ENCODE measurements around the gene PRDX5. TPM values are rescaled to one million over a fixed set of nuclear protein-coding genes. Genes with fewer than 3 reads are reported as not detected.
A peak's percentile ranks its signal among the peaks of the same experiment; 100 is the strongest.

PRDX5 gene
- total RNA-seq, 1 experiment from 2014 or later, result 206 TPM

GRCh38 chr11:64289002-64289564 lies 28.8 kb upstream of the PRDX5 start:
- no peak for DNase-seq (ENCODE audit: low spot score)

- no peak for DNase-seq (ENCODE audit: low spot score)
Observed at GRCh38 chr11:64290352-64291261, 27.3 kb upstream of the PRDX5 start.

DNA sequence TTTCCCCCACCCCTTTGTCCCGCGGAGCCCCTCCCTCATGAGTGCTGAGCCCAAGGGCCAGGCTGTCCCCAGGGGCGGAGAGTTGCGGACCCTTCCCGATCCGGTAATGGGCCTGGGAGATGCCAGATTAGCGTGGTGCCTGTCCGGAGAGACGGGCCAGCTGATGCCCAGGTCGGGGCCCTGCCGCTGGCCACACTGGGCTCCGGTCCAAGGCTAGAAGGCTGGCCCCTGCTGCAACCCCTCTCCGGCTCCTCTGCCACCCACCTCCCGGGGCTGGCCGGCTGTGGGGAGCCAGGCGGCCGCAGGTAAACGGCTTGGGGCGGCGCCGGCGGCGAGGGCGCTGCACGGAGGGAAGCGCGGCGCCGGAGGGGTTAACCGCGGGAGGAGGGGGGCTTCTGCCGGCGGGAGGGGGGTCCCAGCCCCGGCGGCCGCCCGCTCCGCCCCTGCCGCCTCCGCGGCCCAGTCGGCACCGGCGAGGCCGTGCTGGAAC lies 26.6 kb upstream of the PRDX5 start, which contains the start of gene KCNK4:
Gene KCNK4, plus strand, starts transcription at position 41 of the 490 bp plus-strand sequence. CDS start 1,717 bp downstream, outside the sequence.
- DNase-seq (ENCODE audit: low spot score), result no peak

DNA sequence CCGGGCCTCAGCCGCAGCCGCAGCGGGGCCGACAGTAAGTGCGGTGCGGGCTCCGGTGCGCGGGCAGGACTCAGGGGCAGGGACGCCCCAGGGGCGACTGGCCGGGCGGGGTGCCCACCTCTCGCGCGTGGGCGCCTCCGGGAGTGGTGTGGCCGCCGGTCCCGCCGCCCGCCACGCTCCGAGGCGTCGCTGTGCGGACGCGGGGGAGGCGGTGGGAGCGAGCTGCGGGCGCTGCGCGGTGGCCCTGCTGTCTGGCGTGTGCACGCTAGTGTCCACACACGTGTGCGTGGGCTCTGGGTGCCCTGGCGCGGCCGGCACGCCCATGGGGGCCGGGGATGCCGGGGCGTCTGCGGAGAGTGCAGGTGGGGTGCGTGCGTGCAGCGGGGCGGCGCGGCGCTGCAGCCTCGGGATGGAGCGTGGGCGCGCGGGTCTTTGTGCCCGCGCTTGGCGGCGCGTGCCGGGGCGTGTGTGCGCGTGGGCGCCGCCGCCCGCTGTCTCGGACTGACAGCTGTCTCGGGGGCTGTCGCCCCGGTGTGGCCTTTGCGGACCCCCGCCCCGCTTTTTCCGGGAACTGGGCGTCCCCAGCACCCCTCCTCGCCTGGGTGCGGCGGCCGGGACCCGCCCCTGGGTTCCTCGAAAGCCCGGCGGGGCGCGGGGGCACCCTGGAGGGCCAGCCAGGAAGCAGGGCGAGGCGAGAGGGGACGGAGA lies 26.0 kb upstream of the PRDX5 start:
- no peak for DNase-seq (ENCODE audit: low spot score)

GRCh38 chr11:64292460-64293254 lies 25.3 kb upstream of the PRDX5 start:
- DNase-seq (ENCODE audit: low spot score), result no peak

GRCh38 chr11:64294774-64295173 lies 23.1 kb upstream of the PRDX5 start:
- DNase-seq (ENCODE audit: low spot score), result no peak

DNA sequence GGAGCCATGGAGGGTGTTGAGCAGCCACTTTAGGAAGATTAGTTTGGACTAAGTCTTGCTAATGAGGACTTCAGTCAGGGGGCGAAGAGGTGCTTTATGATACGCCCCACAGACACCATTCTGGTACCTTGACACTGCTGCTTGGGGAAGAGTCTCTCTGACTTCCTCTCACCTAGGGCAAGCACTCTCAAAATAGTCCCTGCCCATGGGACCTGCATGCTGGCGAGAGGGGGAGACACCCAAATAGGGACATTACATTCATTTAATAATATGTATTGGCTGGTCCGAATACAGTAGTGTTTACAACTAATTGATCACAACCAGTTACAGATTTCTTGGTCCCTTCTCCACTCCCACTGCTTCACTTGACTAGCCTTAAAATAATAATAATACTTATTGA lies 22.2 kb upstream of the PRDX5 start:
- DNase-seq (ENCODE audit: low spot score), result no peak

DNA sequence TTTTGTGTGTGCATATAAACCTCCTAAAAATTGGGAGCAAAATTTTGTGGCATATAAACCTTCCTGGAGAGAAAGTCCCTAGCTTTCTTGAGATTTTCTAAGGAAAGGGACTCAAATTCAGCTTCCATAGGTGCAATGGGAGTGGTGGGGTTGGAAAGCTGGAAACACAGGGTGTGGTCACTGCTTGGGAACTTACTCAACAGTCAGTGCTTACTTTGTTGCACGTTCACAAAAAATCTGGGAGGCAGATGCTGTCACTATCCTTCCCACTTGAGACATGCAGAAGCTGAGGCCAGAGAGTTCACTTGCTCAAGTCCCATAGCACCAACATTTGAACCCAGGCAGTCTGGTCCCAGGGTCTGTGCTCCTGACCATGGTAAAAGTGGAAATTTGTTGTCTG lies 21.7 kb upstream of the PRDX5 start:
- DNase-seq (ENCODE audit: low spot score), result no peak

DNA sequence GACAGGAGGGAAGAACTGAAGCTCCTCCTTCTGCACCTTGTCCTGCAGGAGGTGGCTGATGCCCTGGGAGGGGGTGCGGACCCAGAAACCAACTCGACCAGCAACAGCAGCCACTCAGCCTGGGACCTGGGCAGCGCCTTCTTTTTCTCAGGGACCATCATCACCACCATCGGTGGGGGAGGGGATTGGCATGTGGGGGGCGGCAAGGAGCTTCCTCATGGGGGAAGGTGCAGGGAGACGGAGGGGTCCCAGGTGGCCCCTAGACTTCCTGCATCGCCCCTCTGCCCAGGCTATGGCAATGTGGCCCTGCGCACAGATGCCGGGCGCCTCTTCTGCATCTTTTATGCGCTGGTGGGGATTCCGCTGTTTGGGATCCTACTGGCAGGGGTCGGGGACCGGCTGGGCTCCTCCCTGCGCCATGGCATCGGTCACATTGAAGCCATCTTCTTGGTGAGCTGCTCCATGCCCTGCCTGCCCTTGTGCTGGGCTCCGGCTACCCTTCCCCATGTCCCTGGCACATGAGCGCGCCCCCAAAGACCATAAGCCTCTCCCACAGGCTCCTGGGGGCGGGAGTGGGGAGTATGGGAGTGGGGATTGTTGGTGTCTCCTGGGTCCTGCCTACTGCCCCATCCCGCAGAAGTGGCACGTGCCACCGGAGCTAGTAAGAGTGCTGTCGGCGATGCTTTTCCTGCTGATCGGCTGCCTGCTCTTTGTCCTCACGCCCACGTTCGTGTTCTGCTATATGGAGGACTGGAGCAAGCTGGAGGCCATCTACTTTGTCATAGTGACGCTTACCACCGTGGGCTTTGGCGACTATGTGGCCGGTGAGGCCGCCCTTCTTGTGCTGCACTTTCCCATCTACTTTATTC lies 20.9 kb upstream of the PRDX5 start:
- no peak for DNase-seq (ENCODE audit: low spot score)

DNA sequence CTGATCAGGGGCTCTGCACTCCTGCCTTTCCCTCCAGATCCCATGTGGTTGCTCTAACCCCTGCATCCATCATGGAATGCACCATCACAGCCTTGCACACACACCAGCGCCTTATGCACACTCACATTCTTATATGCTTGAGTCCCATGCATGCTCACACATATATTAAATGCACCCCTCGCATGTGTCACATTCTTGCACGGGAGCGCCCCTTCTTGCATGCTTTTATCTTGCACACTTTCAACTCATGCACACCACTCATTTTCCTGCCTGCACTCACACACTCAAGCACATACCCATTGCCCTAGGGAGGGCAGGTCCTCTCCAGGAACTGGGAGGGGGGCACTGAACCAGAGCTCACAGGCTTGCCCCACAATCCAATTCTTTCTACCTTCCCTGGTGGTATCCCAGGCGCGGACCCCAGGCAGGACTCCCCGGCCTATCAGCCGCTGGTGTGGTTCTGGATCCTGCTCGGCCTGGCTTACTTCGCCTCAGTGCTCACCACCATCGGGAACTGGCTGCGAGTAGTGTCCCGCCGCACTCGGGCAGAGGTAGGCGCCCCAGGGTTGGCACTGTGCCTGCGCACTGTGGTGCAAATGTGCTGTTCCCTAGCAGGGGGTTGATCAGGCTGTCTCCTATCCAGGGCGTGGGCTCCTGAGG lies 20.1 kb upstream of the PRDX5 start:
- no peak for DNase-seq (ENCODE audit: low spot score)

DNA sequence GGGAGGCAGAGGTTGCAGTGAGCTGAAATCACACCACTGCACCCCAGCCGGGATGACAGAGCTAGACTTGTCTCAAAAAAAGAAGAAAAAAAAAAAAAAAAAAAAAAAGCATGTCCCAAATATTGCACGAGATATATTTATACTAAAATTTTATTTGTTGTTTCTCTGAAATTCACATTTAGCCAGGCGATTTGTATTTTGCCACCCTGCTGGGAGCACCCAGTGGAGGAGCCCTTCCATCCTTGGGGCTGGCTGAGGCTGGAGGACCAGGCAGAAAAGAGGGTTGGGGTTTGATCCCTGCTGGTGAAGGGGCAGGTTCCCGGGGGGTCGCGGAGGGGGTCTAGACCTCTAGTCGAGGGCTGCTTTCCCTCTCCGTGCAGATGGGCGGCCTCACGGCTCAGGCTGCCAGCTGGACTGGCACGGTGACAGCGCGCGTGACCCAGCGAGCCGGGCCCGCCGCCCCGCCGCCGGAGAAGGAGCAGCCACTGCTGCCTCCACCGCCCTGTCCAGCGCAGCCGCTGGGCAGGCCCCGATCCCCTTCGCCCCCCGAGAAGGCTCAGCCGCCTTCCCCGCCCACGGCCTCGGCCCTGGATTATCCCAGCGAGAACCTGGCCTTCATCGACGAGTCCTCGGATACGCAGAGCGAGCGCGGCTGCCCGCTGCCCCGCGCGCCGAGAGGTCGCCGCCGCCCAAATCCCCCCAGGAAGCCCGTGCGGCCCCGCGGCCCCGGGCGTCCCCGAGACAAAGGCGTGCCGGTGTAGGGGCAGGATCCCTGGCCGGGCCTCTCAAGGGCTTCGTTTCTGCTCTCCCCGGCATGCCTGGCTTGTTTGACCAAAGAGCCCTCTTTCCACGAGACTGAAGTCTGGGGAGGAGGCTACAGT lies 18.7 kb upstream of the PRDX5 start:
- no peak for DNase-seq (ENCODE audit: low spot score)

DNA sequence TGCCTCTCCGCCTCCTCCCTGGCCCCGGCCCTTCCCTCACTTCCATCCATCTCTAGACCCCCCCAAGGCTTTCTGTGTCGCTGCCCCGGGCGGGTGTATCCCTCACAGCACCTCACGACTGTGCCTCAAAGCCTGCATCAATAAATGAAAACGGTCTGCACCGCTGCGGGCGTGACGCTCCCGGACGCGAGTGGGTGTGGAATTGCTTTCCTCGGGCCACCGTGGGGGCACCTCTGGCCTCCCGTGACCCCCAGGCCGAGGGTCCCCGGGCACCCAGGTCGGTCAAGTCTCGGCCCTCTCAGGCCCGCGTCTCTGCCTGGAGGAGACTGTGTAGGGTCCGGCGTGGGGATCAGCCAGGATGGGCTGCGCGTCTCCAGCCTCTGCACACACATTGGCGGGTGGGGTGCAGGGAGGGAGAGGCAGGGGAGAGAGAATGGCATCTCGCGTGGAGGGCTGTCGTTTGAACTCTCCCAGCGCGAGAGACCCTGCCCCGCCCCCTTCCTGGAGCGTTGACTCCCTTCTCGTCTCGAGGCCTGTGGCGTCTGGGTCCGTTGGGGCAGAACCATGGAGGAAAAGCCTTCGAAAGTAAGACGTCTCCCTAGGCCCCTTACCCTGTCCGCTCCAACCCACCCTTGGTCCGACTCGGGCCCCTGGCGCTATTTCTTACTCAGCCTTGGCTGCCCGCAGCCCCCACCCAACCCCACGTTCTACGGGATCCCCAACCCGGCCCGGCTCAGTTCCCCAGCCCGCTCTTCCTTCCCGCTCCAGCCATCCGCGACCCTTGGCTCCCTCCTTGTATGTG lies 17.9 kb upstream of the PRDX5 start, which contains the start of gene CATSPERZ:
Gene CATSPERZ, plus strand, starts transcription at position 512 of the 802 bp plus-strand sequence. Its CDS starts 53 bp downstream, at position 565.
- no peak for DNase-seq (ENCODE audit: low spot score)

- DNase-seq (ENCODE audit: low spot score), result no peak
Observed at GRCh38 chr11:64303109-64304031, 14.6 kb upstream of the PRDX5 start.

GRCh38 chr11:64304032-64304315 lies 13.9 kb upstream of the PRDX5 start:
- DNase-seq (ENCODE audit: low spot score), result no peak

DNA sequence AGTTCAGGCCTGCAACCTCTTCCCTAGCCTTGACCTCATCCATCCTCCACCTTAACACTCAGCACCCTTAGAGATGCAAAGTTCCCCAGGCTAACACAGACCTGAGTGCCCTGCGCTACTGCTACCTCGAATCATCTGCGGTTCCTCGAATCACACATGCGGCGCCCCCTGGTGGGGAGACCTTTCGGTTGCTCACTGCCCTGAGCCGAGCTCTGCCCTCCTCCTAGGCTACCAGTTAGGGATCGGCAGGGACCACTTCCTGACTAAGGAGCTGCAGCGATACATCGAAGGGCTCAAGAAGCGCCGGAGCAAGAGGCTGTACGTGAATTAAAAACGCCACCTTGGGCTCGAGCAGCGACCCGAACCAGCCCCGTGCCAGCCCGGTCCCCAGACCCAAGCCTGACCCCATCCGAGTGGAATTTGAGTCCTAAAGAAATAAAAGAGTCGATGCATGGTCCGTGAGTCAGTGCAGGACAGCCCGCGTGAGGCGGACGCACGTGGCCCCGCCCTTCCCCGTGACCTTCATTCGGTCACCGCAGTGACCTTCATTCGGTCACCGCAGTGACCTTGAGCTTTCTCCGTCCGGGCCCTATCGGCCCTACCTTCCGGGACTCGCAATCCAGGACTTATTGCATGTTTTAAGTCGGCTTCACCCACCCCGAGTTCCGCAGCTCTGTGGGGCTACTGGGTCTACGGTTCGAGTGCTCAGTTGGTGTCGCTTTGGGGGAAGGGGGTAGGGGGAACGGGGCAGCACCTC lies 13.4 kb upstream of the PRDX5 start:
- peak; percentile 85 for DNase-seq (ENCODE audit: low spot score)

DNA sequence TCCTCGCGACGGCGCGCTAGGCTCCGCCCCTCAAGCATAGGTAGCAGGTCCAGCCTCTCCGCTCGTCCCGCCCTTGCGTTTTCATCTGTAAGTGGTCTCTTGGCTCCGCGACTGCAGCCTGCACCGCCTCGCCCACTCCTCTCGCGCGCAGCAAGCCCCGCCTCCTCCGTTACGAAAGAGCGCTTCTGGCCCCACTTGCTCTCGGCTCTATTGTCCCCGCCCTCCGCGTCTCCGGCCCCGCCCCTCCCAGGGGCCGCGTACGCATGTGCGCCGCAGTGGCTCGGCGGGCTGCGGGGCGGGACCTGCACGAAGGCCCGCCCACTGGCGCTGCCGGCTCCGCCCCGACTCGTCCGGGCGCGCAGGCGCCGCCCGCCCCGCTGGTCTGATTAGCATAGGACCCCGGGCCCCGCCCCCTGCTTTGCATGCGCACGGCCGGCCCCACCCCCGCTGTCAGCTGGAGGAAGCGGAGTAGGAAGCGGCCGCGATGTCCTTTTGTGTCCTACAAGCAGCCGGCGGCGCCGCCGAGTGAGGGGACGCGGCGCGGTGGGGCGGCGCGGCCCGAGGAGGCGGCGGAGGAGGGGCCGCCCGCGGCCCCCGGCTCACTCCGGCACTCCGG lies 12.7 kb upstream of the PRDX5 start, which contains the start of gene ESRRA:
Gene ESRRA, plus strand, starts transcription at position 450 of the 616 bp plus-strand sequence. CDS start 1,656 bp downstream, outside the sequence.
- DNase-seq (ENCODE audit: low spot score), result peak; percentile 97
